OCI-LY3 (cell line): ENCODE measurements around the gene SLC36A4.

ENCODE experiments used
- EZH2phosphoT487 ChIP-seq: fragments of 200-600 bp; shearing (Covaris generic); IDR thresholded peaks from 2 replicates; pipeline ENCODE4 v1.6.1; 2018; ENCODE audit warnings: antibody characterized with exemption, mixed run types, low read depth
- TF ChIP-seq, protein P1 (sequence below): fragments of 200-600, 300-600 bp; sonication (generic); IDR thresholded peaks from 2 replicates; pipeline ENCODE4 v1.5.1; 2014; ENCODE audit warnings: antibody characterized with exemption, low read length, low read depth

DNA sequence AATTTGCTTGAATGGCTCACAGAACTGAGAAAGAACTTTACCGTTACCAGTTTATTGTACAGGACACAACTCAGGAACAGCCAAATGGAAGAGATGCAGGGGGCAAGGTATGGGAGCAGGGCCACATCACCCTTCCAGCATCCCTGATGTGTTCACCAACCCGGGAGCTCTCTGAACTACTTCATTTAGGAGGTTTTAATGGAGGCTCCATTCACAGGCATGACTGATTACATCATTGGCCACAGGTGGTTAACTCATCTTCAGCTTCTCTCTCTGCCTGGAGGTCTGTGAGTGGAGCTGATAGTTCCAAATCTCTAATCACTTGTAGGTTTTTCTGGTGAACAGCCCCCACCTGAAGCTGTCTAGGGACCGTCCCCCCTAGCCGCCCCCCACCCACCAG lies 83.5 kb downstream of the SLC36A4 start:
- TF ChIP-seq, protein P1, sequence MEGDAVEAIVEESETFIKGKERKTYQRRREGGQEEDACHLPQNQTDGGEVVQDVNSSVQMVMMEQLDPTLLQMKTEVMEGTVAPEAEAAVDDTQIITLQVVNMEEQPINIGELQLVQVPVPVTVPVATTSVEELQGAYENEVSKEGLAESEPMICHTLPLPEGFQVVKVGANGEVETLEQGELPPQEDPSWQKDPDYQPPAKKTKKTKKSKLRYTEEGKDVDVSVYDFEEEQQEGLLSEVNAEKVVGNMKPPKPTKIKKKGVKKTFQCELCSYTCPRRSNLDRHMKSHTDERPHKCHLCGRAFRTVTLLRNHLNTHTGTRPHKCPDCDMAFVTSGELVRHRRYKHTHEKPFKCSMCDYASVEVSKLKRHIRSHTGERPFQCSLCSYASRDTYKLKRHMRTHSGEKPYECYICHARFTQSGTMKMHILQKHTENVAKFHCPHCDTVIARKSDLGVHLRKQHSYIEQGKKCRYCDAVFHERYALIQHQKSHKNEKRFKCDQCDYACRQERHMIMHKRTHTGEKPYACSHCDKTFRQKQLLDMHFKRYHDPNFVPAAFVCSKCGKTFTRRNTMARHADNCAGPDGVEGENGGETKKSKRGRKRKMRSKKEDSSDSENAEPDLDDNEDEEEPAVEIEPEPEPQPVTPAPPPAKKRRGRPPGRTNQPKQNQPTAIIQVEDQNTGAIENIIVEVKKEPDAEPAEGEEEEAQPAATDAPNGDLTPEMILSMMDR: no peak
- TF ChIP-seq EZH2phosphoT487: no peak
